Activated T-cell treated with anti-CD3 and anti-CD28 coated beads, Interleukin-2, amount 50 U/mL, for 24 hours (primary cell): ENCODE measurements around the gene NOXA1.
"Not testable (repeated sequence)": the region's sequence is repeated elsewhere in the genome, so short reads cannot be mapped to it uniquely, and the experiment has no call there.

Experiments used
- DNase-seq: peaks from one replicate; pipeline ENCODE4 v3.0.0-alpha.2; 2020
- H3K27ac Mint-ChIP-seq: 2 replicates; pipeline ENCODE4 v1.8.0; 2020; ENCODE audit warnings: mild to moderate bottlenecking, mixed read lengths
- H3K27me3 Mint-ChIP-seq: 2 replicates; pipeline ENCODE4 v1.8.0; 2020; ENCODE audit warnings: mixed read lengths
- H3K36me3 Mint-ChIP-seq: 2 replicates; pipeline ENCODE4 v1.8.0; 2020; ENCODE audit warnings: low read depth, mixed read lengths
- H3K4me1 Mint-ChIP-seq: 2 replicates; pipeline ENCODE4 v1.8.0; 2020; ENCODE audit warnings: low read depth, mixed read lengths
- H3K4me3 Mint-ChIP-seq: 2 replicates; pipeline ENCODE4 v1.8.0; 2020; ENCODE audit warnings: mild to moderate bottlenecking, moderate library complexity, mixed read lengths
- H3K9me3 Mint-ChIP-seq: 2 replicates; pipeline ENCODE4 v1.8.0; 2020; ENCODE audit warnings: mixed read lengths

NOXA1 gene

GRCh38 chr9:137462396-137462985 lies 39.3 kb downstream of the NOXA1 start:
- Mint-ChIP-seq H3K9me3 (no peaks in the 10 kb centered on the region), H3K27me3 (no peaks in the 10 kb centered on the region), H3K36me3 (no peaks in the 10 kb centered on the region), H3K27ac (no peak overlapping the region), H3K4me3 (peak overlapping the region; percentile 75), H3K4me1 (peaks cover 28% of the 10 kb centered on the region)
- no peak for DNase-seq

- Mint-ChIP-seq H3K27me3 (no peaks in the 10 kb centered on the region), H3K36me3 (no peaks in the 10 kb centered on the region), H3K4me3 (peak overlapping the region; percentile 12), H3K4me1 (peaks cover 26% of the 10 kb centered on the region), H3K27ac (no peak overlapping the region), H3K9me3 (no peaks in the 10 kb centered on the region)
- no peak for DNase-seq
Measured at GRCh38 chr9:137462986-137463930, 40.1 kb downstream of the NOXA1 start.

GRCh38 chr9:137463931-137464290 lies 40.7 kb downstream of the NOXA1 start:
- DNase-seq: no peak
- Mint-ChIP-seq H3K9me3 (no peaks in the 10 kb centered on the region), H3K27me3 (no peaks in the 10 kb centered on the region), H3K4me1 (peaks cover 26% of the 10 kb centered on the region), H3K27ac (no peak overlapping the region), H3K36me3 (no peaks in the 10 kb centered on the region), H3K4me3 (no peak overlapping the region)

GRCh38 chr9:137464291-137464999 lies 41.3 kb downstream of the NOXA1 start:
- Mint-ChIP-seq H3K36me3 (no peaks in the 10 kb centered on the region), H3K27ac (no peak overlapping the region), H3K4me1 (peaks cover 24% of the 10 kb centered on the region), H3K9me3 (no peaks in the 10 kb centered on the region), H3K27me3 (no peaks in the 10 kb centered on the region), H3K4me3 (no peak overlapping the region)
- no peak for DNase-seq

- no peaks in the 10 kb centered on the region for H3K27me3 Mint-ChIP-seq
- no peaks in the 10 kb centered on the region for H3K9me3 Mint-ChIP-seq
- peaks cover 20% of the 10 kb centered on the region for H3K4me1 Mint-ChIP-seq
- H3K27ac Mint-ChIP-seq: no peak overlapping the region
- DNase-seq: no peak
- H3K4me3 Mint-ChIP-seq: no peak overlapping the region
- H3K36me3 Mint-ChIP-seq: no peaks in the 10 kb centered on the region
Measured at GRCh38 chr9:137465000-137465719, 42.0 kb downstream of the NOXA1 start.

- Mint-ChIP-seq H3K4me3 (no peak overlapping the region), H3K9me3 (no peaks in the 10 kb centered on the region), H3K27me3 (no peaks in the 10 kb centered on the region), H3K4me1 (peaks cover 19% of the 10 kb centered on the region), H3K27ac (no peak overlapping the region), H3K36me3 (no peaks in the 10 kb centered on the region)
- DNase-seq: no peak
Measured at GRCh38 chr9:137465720-137466388, 42.7 kb downstream of the NOXA1 start.

- H3K27ac Mint-ChIP-seq, H3K4me3 Mint-ChIP-seq, H3K36me3 Mint-ChIP-seq, DNase-seq, H3K27me3 Mint-ChIP-seq, H3K9me3 Mint-ChIP-seq: not testable (repeated sequence)
- peaks cover 15% of the 10 kb centered on the region for H3K4me1 Mint-ChIP-seq
Measured at GRCh38 chr9:137466389-137467085, 43.3 kb downstream of the NOXA1 start.

GRCh38 chr9:137467161-137467581 lies 44.0 kb downstream of the NOXA1 start:
- no peaks in the 10 kb centered on the region for H3K9me3 Mint-ChIP-seq
- no peak overlapping the region for H3K4me3 Mint-ChIP-seq
- H3K27ac Mint-ChIP-seq: no peak overlapping the region
- peaks cover 8% of the 10 kb centered on the region for H3K4me1 Mint-ChIP-seq
- H3K36me3 Mint-ChIP-seq: no peaks in the 10 kb centered on the region
- H3K27me3 Mint-ChIP-seq: no peaks in the 10 kb centered on the region
- no peak for DNase-seq

- DNase-seq: no peak
- Mint-ChIP-seq H3K27me3 (no peaks in the 10 kb centered on the region), H3K4me1 (peaks cover 7% of the 10 kb centered on the region), H3K4me3 (no peak overlapping the region), H3K36me3 (no peaks in the 10 kb centered on the region), H3K9me3 (peaks cover 2% of the 10 kb centered on the region), H3K27ac (no peak overlapping the region)
Measured at GRCh38 chr9:137467896-137468295, 44.7 kb downstream of the NOXA1 start.

- Mint-ChIP-seq H3K4me3 (no peak overlapping the region), H3K9me3 (peaks cover 16% of the 10 kb centered on the region), H3K36me3 (peaks cover 9% of the 10 kb centered on the region), H3K27me3 (no peaks in the 10 kb centered on the region), H3K4me1 (peaks cover 5% of the 10 kb centered on the region), H3K27ac (no peak overlapping the region)
- no peak for DNase-seq
Measured at GRCh38 chr9:137470785-137471184, 47.6 kb downstream of the NOXA1 start.

GRCh38 chr9:137474271-137474670 lies 51.1 kb downstream of the NOXA1 start:
- peaks cover 21% of the 10 kb centered on the region for H3K9me3 Mint-ChIP-seq
- no peak overlapping the region for H3K27ac Mint-ChIP-seq
- no peak overlapping the region for H3K4me3 Mint-ChIP-seq
- peaks cover 9% of the 10 kb centered on the region for H3K36me3 Mint-ChIP-seq
- H3K27me3 Mint-ChIP-seq: no peaks in the 10 kb centered on the region
- no peak for DNase-seq
- peaks cover 5% of the 10 kb centered on the region for H3K4me1 Mint-ChIP-seq

GRCh38 chr9:137475666-137476065 lies 52.5 kb downstream of the NOXA1 start:
- Mint-ChIP-seq H3K9me3 (peaks cover 21% of the 10 kb centered on the region), H3K27me3 (no peaks in the 10 kb centered on the region), H3K36me3 (peaks cover 9% of the 10 kb centered on the region), H3K27ac (no peak overlapping the region), H3K4me1 (peaks cover 2% of the 10 kb centered on the region), H3K4me3 (no peak overlapping the region)
- no peak for DNase-seq

- no peaks in the 10 kb centered on the region for H3K27me3 Mint-ChIP-seq
- no peak overlapping the region for H3K27ac Mint-ChIP-seq
- H3K4me3 Mint-ChIP-seq: no peak overlapping the region
Measured at GRCh38 chr9:137476856-137477255, 53.7 kb downstream of the NOXA1 start.

More at GRCh38 chr9:137476856-137477255, 53.7 kb downstream of the NOXA1 start:
- Mint-ChIP-seq H3K9me3 (peaks cover 21% of the 10 kb centered on the region), H3K36me3 (peaks cover 9% of the 10 kb centered on the region), H3K4me1 (peaks cover 2% of the 10 kb centered on the region)
- no peak for DNase-seq
